Uterus (tissue), 4 donors: ENCODE results near the gene JARID2. TPM values are rescaled to one million over a fixed set of nuclear protein-coding genes. Genes with fewer than 3 reads are reported as not detected.

Experiments
- DNase-seq, 2 donors: peaks; one replicate each; pipeline ENCODE4 v3.0.0-alpha.2; 2019 to 2020
- H3K27ac ChIP-seq, 2 donors: fragments of 200-600 bp; sonication (generic); 1 replicate in 1 of 2; 2 replicates in 1 of 2; pipeline ENCODE4 v1.5.1; 2016 to 2018
- H3K27me3 ChIP-seq, 2 donors: fragments of 200-600 bp; sonication (generic); one replicate each; pipeline ENCODE4 v1.5.1; 2018 to 2019; ENCODE audit warnings: control low read depth in 1 of 2
- H3K36me3 ChIP-seq, 2 donors: fragments of 200-600 bp; sonication (generic); one replicate each; pipeline ENCODE4 v1.5.1; 2019; ENCODE audit warnings: control low read depth in 1 of 2
- H3K4me1 ChIP-seq, 2 donors: fragments of 200-600 bp; sonication (generic); one replicate each; pipeline ENCODE4 v1.5.1; 2018 to 2019; ENCODE audit warnings: control low read depth in 1 of 2
- H3K4me3 ChIP-seq, 2 donors: fragments of 200-600 bp; sonication (generic); 1 replicate in 1 of 2; 2 replicates in 1 of 2; pipeline ENCODE4 v1.5.1; 2018 to 2019; ENCODE audit warnings: mild to moderate bottlenecking in 1 of 2
- H3K9me3 ChIP-seq, 2 donors: fragments of 200-600 bp; sonication (generic); one replicate each; pipeline ENCODE4 v1.5.1; 2019; ENCODE audit warnings: control low read depth in 1 of 2
- CTCF ChIP-seq, 4 experiments: fragments of 200-600 bp in 2 of 4; fragments of 450-650 bp in 2 of 4; sonication (generic) in 2 of 4; IDR thresholded peaks; one replicate each; pipeline ENCODE4 v1.5.1; 2016 to 2019; ENCODE audit warnings: antibody characterized with exemption in 4 of 4, mild to moderate bottlenecking in 2 of 4, moderate library complexity in 1 of 4
- POLR2A ChIP-seq, 2 donors: fragments of 450-650 bp; IDR thresholded peaks; one replicate each; pipeline ENCODE4 v1.6.1; 2016; ENCODE audit warnings: antibody characterized with exemption in 2 of 2, mild to moderate bottlenecking in 1 of 2, moderate library complexity in 1 of 2
- intact Hi-C: fragments of 100-400 bp; cut with DNase I; formaldehyde crosslinking; loops from one replicate; pipeline ENCODE4 v1.15.1; 2023; ENCODE audit warnings: low total_unique reads
- total RNA-seq, 4 donors: library from RNA; depleted of rRNA in 3 of 4; stranded (reverse); fragments of >200 nt in 3 of 4; gene quantifications; one replicate each; pipeline versions ENCODE4 v1.1.0 to v1.2.4, GENCODE V29; 2014 to 2023
- donor health status: DM: yes; HTN: yes; CAD: no.

Gene JARID2
- total RNA-seq, 4 donors from 2014 or later: 2.6 to 15.8 (median 8.0) TPM

DNA sequence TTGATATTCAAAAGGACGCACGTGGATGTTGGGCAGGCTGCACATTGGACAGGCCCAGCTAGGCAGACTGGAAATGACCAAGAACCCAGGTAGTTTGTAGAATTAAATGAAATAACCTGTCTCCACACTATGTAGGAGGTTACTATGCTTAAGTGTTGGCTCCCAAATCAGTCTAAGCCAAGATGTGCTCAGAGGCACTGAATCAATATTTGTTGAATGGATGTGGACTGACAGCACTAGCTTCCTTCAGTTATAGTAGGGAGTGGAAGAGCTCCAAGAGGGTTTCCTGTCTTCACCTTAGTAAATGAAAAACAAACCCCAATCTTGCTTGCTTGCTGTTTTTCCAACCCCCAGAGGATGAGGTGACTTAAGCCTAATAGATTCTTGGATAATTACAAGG, 180.5 kb downstream of the JARID2 start:
- H3K27ac ChIP-seq: no peak overlapping the region
- H3K36me3 ChIP-seq: no peaks in the 10 kb centered on the region
- H3K4me1 ChIP-seq: no peaks in the 10 kb centered on the region
- no peak overlapping the region for H3K4me3 ChIP-seq
- intact Hi-C loops: no loop called here
- no peaks in the 10 kb centered on the region for H3K9me3 ChIP-seq
- no peak for TF ChIP-seq CTCF (IDR thresholded peaks at IDR 0.05)
- no peak for TF ChIP-seq POLR2A (IDR thresholded peaks at IDR 0.05)
- no peak for DNase-seq
- no peaks in the 10 kb centered on the region for H3K27me3 ChIP-seq

- Histone ChIP-seq H3K4me1 (no peaks in the 10 kb centered on the region), H3K27ac (no peak overlapping the region), H3K9me3 (no peaks in the 10 kb centered on the region), H3K36me3 (no peaks in the 10 kb centered on the region), H3K27me3 (no peaks in the 10 kb centered on the region), H3K4me3 (no peak overlapping the region)
- intact Hi-C loops: no loop called here
- TF ChIP-seq CTCF (IDR thresholded peaks at IDR 0.05): no peak
- TF ChIP-seq POLR2A (IDR thresholded peaks at IDR 0.05): no peak
- DNase-seq: no peak
These were observed 181.0 kb downstream of the JARID2 start for GRCh38 chr6:15426901-15427300.

DNA sequence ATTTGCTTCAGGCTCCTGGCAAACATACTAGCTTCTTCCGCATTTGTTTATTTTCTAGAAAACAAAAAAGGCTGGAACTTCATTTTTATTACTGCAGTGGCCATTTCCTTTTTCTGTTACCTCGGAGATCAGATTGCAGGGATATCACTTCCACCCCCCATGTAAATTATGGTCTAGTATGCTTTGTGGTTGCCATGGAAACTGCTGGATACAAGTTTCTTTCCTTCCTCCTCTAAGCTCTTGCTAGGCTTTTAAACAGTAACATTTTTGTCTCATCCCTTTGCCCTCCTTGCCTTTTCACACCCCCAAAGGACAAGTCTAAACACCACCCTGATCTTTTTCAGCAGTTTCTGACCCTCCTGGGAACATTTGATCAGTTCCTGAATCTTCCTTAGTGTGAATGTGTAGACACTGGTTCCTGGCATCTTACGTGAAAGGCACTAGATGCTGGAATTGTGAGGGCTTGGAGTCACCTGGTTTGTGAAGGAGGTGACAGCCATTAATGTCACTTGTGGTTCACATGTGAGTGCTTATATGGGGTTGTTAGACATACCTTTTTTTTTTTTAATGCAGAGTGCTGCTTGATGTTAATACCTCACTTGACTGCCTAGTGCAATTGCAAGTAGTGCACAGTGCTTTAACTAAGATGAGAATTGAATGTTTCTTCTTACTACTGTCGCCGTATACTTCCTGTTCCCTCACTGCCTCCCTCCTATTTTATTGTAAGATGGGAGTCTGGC, 181.6 kb downstream of the JARID2 start:
- Histone ChIP-seq H3K4me1 (peaks cover 0 to 2% of the 10 kb centered on the region in 2 donors), H3K36me3 (no peaks in the 10 kb centered on the region), H3K27me3 (no peaks in the 10 kb centered on the region), H3K9me3 (no peaks in the 10 kb centered on the region), H3K27ac (no peak overlapping the region), H3K4me3 (no peak overlapping the region)
- TF ChIP-seq CTCF (IDR thresholded peaks at IDR 0.05): no peak
- TF ChIP-seq POLR2A (IDR thresholded peaks at IDR 0.05): no peak
- DNase-seq: no peak
- intact Hi-C loops: no loop called here

GRCh38 chr6:15429141-15430110, 183.6 kb downstream of the JARID2 start:
- Histone ChIP-seq H3K4me3 (no peak overlapping the region), H3K9me3 (no peaks in the 10 kb centered on the region), H3K4me1 (peaks cover 0 to 7% of the 10 kb centered on the region in 2 donors), H3K27me3 (no peaks in the 10 kb centered on the region), H3K27ac (no peak overlapping the region), H3K36me3 (no peaks in the 10 kb centered on the region)
- no peak for TF ChIP-seq POLR2A (IDR thresholded peaks at IDR 0.05)
- TF ChIP-seq CTCF (IDR thresholded peaks at IDR 0.05): no peak
- no peak for DNase-seq
- intact Hi-C loops: no loop called here

GRCh38 chr6:15430186-15430585, 184.3 kb downstream of the JARID2 start:
- intact Hi-C loops: no loop called here
- no peak for DNase-seq

More at GRCh38 chr6:15430186-15430585, 184.3 kb downstream of the JARID2 start:
- Histone ChIP-seq H3K4me1 (peaks cover 0 to 7% of the 10 kb centered on the region in 2 donors), H3K36me3 (no peaks in the 10 kb centered on the region), H3K4me3 (no peak overlapping the region), H3K27ac (no peak overlapping the region), H3K9me3 (no peaks in the 10 kb centered on the region), H3K27me3 (no peaks in the 10 kb centered on the region)
- TF ChIP-seq CTCF (IDR thresholded peaks at IDR 0.05) (no peak), POLR2A (IDR thresholded peaks at IDR 0.05) (no peak)
